Suprapubic skin (tissue), 3 donors: Measurements from ENCODE around the gene PRAMEF2.
"Not testable (repeated sequence)": the region's sequence is repeated elsewhere in the genome, so short reads cannot be mapped to it uniquely, and the experiment has no call there.

Experiments
- CTCF ChIP-seq, 2 donors: fragments of 200-600 bp in 1 of 2; fragments of 450-650 bp in 1 of 2; sonication (generic) in 1 of 2; IDR thresholded peaks; one replicate each; pipeline ENCODE4 v1.5.1; 2016 to 2019; ENCODE audit warnings: antibody characterized with exemption in 2 of 2, mild to moderate bottlenecking in 1 of 2, moderate library complexity in 1 of 2
- POLR2AphosphoS5 ChIP-seq, 3 donors: sonication (generic); formaldehyde crosslinking; IDR thresholded peaks; one replicate each; pipeline ENCODE4 v1.6.1; 2017; ENCODE audit warnings: antibody characterized with exemption in 3 of 3

DNA sequence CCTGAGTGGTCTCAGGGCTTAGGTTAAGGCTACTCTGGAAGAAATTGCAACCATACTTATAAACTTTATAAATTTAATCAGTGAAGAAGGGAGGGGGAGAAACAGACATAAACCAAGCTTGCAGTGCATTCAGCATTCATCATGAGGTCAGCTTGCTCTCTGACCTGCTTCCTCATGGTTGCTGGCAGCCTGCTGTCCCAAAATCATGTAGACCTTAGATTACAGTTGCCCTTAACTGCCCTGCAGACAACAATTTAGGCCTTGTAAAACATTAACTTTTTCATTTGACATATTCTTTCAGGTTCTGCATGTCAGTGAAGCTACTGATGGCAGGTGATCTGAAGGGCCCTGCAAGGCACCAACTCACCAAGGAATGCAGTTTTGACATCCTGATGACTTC lies 42.3 kb downstream of the PRAMEF2 start:
- not testable (repeated sequence) for TF ChIP-seq CTCF, POLR2AphosphoS5 (IDR thresholded peaks at IDR 0.05)
